IPS-NIHi7 (cell line): ENCODE measurements around the gene SMPX.
"Not testable (repeated sequence)": the region's sequence is repeated elsewhere in the genome, so short reads cannot be mapped to it uniquely, and the experiment has no call there.

ENCODE experiments used
- DNase-seq: peaks from one replicate; pipeline ENCODE4 v3.0.0; 2012; ENCODE audit warnings: mixed read lengths; ENCODE audit errors: extremely low spot score

Gene SMPX

DNA sequence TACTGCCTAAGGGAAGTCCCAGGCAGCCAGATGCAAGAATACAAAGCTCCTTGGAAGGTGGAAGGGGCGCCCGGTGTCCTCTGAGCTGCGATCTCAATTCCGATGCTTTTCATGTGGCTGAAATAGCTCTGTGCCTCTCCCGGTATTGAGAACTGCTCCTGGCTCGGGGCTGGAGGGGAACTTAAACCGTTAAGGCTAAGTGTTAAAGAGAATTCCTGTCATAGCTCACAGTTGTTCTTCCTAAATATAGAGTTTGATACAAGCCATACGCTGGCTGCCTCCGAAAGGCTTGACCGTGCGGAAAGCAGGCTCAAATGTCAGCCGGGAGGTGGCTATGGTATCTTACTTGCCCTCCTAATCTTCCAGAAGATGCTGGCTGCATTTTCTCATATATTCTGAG is at the start of gene SMPX:
TSS of gene SMPX (minus strand) at position 157 of the 400 bp plus-strand sequence. CDS start 3,826 bp downstream, outside the sequence.
- no peak for DNase-seq

GRCh38 chrX:21806691-21807090 is 48.8 kb upstream of the SMPX start:
- no peak for DNase-seq

DNA sequence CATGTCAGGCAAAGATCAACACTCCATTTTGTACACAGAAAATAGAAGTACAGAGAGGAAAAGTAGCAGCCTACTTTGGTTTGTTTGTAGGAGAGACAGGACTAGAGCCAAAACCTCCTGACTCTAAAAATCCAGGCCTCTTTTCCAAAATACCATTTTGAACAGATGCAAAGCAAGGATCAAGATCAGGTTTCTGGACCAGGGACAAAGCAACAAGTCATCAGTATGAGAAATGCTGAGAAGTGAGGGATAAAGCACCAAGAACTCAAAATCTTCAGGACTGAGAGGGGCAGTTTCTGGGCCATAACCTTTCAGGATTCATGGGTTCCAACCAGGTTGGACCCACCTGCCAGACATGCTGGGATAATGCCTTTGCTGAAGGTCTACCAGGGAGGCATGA is 44.9 kb upstream of the SMPX start:
- DNase-seq = no peak

GRCh38 chrX:21802054-21802670 is 44.2 kb upstream of the SMPX start:
- peak; percentile 35 for DNase-seq

- no peak for DNase-seq
Measured at GRCh38 chrX:21800344-21800770, 42.4 kb upstream of the SMPX start.

GRCh38 chrX:21799767-21800166 is 41.9 kb upstream of the SMPX start:
- DNase-seq = no peak

- no peak for DNase-seq
Measured at GRCh38 chrX:21798677-21799219, 40.8 kb upstream of the SMPX start.

DNA sequence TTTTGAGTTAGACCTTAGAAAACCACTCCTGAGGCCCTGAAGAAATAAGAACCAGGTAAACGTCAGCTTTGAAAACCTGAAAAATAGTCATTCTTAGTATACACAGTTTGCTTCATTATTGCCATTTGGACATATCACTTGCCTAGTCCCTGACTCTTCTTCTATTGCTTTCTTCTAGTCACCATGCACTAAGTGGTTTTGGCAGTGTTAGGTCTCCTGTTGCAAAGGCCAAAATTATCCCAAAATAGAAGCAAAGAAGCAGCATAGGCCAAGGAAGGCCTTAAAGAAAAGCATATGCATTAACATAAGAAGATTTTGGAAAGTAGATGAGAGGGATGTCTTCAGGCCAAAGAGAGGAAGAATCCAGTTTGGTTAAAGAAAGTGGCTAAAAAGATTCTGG is 24.1 kb upstream of the SMPX start:
- no peak for DNase-seq

GRCh38 chrX:21781525-21781924 is 23.6 kb upstream of the SMPX start:
- no peak for DNase-seq

DNA sequence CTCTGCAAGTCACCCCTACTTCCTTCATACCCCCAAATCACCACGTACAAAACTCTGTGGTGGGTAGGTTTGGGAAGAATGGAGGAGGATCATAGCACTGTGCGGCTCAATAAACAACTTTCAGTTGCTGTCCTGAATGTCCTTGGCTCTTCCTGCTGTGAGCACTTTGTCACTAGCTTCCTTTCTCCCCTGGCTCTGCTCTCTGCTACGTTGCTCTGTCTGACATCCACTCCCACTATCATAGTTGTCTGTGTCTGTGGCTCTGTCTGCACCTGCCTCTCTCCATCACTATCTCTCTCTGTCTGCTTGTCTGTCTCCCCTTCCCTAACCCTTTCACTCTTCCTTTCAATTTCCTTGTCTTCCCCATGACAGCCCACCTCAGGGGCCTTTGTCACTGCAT is 21.2 kb upstream of the SMPX start:
- DNase-seq = no peak

DNA sequence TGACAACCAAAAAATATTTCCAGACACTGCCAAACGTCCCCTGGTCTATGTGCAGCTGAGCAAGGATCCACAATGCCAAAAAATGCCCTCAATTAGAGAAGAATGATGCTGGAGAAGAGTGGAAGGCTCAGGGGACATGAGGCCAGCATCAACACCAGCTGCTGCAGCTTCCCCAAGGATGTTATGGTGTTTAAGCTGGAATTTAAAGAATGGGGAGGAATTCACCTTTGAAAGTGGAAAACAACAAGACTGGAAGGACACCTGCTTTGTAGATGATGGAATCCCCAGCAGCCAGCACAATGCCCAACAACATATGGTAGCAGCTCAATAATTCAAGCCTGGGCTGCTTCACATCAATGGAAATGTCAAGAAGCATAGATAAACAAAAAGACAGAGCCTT is 20.3 kb upstream of the SMPX start:
- peak; percentile 18 for DNase-seq

DNA sequence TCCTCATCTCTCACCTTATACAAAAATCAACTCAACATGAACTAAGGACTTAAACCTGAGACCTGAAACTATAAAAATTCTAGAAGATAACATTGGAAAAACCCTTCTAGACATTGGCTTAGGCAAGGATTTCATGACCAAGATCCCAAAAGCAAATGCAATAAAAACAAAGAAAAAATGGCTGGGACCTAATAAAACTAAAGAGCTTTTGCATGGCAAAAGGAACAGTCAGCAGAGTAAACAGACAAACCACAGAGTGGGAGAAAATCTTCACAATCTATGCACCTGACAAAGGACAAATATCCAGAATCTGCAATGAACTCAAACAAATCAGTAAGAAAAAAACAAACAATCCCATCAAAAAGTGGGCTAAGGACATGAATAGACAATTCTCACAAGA is 17.2 kb upstream of the SMPX start:
- not testable (repeated sequence) for DNase-seq

- not testable (repeated sequence) for DNase-seq
Measured at GRCh38 chrX:21773036-21773435, 15.1 kb upstream of the SMPX start.

- DNase-seq = peak; percentile 20
Measured at GRCh38 chrX:21770631-21771321, 12.9 kb upstream of the SMPX start.

DNA sequence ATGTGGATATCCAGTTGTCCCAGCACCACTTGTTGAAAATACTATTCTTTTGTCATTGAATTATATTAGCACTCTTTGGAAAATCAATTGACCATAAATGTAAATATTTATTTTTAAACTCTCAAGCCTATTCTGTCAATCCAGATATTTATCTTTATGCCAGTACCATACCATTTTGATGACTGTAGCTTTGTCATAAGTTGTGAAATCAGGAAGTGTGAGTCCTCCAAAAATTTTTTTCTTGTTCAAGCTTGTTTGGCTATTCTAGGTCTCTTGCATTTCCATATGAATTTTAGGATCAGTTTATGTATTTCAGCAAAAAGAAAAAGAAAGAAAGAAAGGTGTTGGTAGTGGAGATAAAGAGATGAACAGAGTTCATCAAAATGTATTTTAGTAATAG is 8.2 kb upstream of the SMPX start:
- DNase-seq = no peak

DNA sequence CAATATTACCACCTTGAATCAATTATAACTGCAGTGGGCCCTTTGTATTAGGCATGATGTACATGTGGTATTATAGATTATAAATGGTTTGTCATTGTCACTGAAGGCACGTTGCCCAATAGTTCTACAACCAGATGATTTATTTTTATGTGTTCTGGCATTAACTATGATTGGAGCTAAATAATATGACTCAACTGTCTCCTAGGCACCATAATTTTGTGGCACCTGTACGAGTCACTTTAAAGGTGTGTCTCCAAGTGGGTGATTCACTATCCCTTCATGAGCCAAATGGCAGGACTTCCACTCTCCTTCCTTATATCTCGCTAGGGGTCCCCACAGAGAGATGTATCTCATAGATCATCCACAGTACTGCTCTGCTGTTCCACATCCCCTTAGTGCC is 6.1 kb upstream of the SMPX start:
- no peak for DNase-seq

DNA sequence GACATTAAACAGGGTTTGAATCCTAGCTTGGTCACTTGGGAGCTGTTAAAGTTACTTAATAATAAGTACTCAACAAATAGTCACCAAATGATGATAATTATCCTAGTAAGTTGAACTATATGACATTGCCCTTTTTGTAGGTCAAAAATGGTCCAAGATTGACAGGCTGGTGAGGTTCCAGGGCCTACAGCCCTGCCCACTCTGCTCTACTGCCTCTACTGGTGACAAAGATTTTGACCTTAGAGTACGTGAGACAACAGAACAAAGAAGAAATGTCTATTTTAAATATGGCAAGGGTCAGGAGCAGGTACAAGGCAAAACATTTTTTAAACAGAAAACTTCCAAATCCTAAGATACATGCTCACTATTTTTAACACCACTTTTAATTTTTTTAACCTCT is 572 bp upstream of the SMPX start:
- no peak for DNase-seq

- no peak for DNase-seq
Measured at GRCh38 chrX:21756785-21757529, 959 bp downstream of the SMPX start.

DNA sequence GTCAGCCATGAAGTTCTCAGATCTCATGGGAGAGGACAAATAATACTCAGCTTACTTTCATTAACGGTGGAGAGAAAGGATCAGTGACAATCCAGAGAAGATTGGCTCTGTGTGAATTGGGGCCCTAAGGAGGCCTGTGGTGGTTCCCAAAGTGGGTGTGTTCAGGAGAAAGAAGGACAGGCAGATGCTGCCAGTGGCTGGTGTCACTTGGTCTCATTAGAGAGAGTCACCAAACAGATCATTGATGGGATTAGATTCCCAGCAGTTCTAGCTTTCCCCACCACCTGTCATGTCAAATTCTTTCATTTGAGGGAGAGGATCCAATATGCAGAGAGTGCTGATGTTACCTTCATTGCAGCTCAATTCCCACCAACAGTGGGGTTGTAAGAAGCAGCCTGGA is 8.0 kb downstream of the SMPX start:
- no peak for DNase-seq

GRCh38 chrX:21748235-21748634 is 9.7 kb downstream of the SMPX start:
- no peak for DNase-seq

- DNase-seq = peak; percentile 35
Measured at GRCh38 chrX:21747558-21747957, 10.4 kb downstream of the SMPX start.

DNA sequence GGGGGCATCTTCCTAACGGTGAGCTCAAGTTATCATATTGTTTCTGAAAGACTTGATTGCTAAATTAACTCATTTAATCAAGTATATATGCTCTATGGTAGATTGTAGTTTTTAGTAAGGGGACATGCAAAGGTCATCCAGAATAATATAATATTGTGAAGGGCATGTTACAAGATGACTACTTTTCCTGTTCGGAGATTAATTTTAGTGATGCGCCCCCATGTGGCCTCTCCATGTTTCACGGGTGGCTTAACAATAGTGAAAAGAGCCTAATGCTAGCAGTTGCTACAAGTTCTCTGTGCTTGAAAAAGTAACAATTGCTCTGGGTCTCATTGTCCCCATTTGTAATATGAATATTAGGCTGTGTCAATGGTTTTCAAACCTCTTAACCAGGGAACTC is 12.2 kb downstream of the SMPX start:
- no peak for DNase-seq

GRCh38 chrX:21744721-21745120 is 13.2 kb downstream of the SMPX start:
- no peak for DNase-seq
